ENCODE results near the gene TRIO. TPM values are rescaled to one million over a fixed set of nuclear protein-coding genes. Genes with fewer than 3 reads are reported as not detected.

TRIO gene
- total and polyA plus RNA-seq, 2 donors (not counting 3 experiments of a cell fraction or from before 2014, with no cell fraction given), result 82.9 to 248 TPM

GRCh38 chr5:14136228-14136627 lies 6.9 kb upstream of the TRIO start:
- Histone ChIP-seq H3K4me2 (ENCODE audit: insufficient read depth, low read length) (no peak overlapping the region), H3K4me3 (replicated peaks in 1 of 3; ENCODE audit: insufficient read depth in 1 of 3, low read depth in 1 of 3, low read length in 3 of 3) (no peak overlapping the region), H2AFZ (ENCODE audit: low read depth, low read length) (no peak overlapping the region), H3K27ac (ENCODE audit: insufficient read depth, low read depth, low read length) (no peak overlapping the region), H3K9me3 (replicated peaks; ENCODE audit: control insufficient read depth, insufficient read depth, low read length) (no peaks in the 10 kb centered on the region), H3K79me2 (ENCODE audit: control insufficient read depth, insufficient read depth, low read length) (no peaks in the 10 kb centered on the region), H3K9me1 (replicated peaks; ENCODE audit: control insufficient read depth, extremely low read depth, insufficient read depth, low read length) (no peaks in the 10 kb centered on the region), H3K27me3 (ENCODE audit: control insufficient read depth in 2 of 2, insufficient read depth in 2 of 2, low read length in 2 of 2) (peaks cover 15 to 32% of the 10 kb centered on the region in 2 experiments), H3K4me1 (ENCODE audit: control insufficient read depth, extremely low read depth, insufficient read depth, low read length) (no peaks in the 10 kb centered on the region), H3K9ac (replicated peaks; ENCODE audit: extremely low read depth, insufficient read depth, low read length) (no peak overlapping the region), H3K36me3 (ENCODE audit: control insufficient read depth in 2 of 2, extremely low read depth in 1 of 2, insufficient read depth in 2 of 2, low read length in 2 of 2) (no peaks in the 10 kb centered on the region), H4K20me1 (replicated peaks; ENCODE audit: control insufficient read depth, extremely low read depth, insufficient read depth, low read length) (no peaks in the 10 kb centered on the region)
- intact Hi-C loops (cut with micrococcal nuclease), result no loop called here
- no peak for TF ChIP-seq FOS (IDR thresholded peaks at IDR 0.05; ENCODE audit: borderline replicate concordance, insufficient read depth, low read length)
- TF ChIP-seq CTCF (IDR thresholded peaks at IDR 0.05; ENCODE audit: extremely low read depth in 1 of 2, insufficient read depth in 1 of 2, low read depth in 1 of 2, low read length in 2 of 2), result no peak
- TF ChIP-seq JUN (IDR thresholded peaks at IDR 0.05; ENCODE audit: borderline replicate concordance, insufficient read depth, insufficient read length, low read depth), result no peak
- TF ChIP-seq POLR2AphosphoS5 (IDR thresholded peaks at IDR 0.05; ENCODE audit: insufficient read depth, low read depth, low read length), result no peak
- no peak for TF ChIP-seq MYC (IDR thresholded peaks at IDR 0.05; ENCODE audit: low read depth, low read length)
- no peak for TF ChIP-seq MAX (IDR thresholded peaks at IDR 0.05; ENCODE audit: insufficient read depth, insufficient read length)
- no peak for TF ChIP-seq EZH2 (IDR thresholded peaks at IDR 0.05; ENCODE audit: borderline replicate concordance, low read depth, low read length, severe bottlenecking)
- no peak for TF ChIP-seq POLR2A (IDR thresholded peaks at IDR 0.05; ENCODE audit: low read depth, low read length)
- TF ChIP-seq GATA2 (IDR thresholded peaks at IDR 0.05; ENCODE audit: insufficient read depth, insufficient read length, low read depth, low read length), result no peak
- FAIRE-seq (no peak), DNase-seq (ENCODE audit: low read depth, low spot score) (no peak)
- ChIA-PET CTCF (interaction anchor here (0.7 to 0.9 kb wide), 2 partner anchors 12 to 134 kb away, joined by 3 read pairs; no protein-coding TSS in a partner anchor), POLR2A (no interaction called here)
- dilution Hi-C loops (cut with MboI; ENCODE audit: extremely low pct_ligation_motif_present, low sequenced_read_pairs), result loop anchor here (25.0 kb wide), 1 partner anchor 126 kb away; no protein-coding TSS in a partner anchor
- BruUV-seq (replicated peaks), result no TSS peak
